Endodermal cell (in vitro differentiated cells): ENCODE results near the gene IFITM1. TPM values are rescaled to one million over a fixed set of nuclear protein-coding genes. Genes with fewer than 3 reads are reported as not detected.
"Not testable (repeated sequence)": the region's sequence is repeated elsewhere in the genome, so short reads cannot be mapped to it uniquely, and the experiment has no call there.

Source experiments
- DNase-seq: peaks from one replicate; pipeline ENCODE4 v3.0.0-alpha.2; 2017
- H3K27ac ChIP-seq: 2 replicates; pipeline ENCODE4 v1.5.1; 2013; ENCODE audit warnings: mild to moderate bottlenecking, low read depth, low read length, moderate library complexity
- H3K27me3 ChIP-seq: 2 replicates; pipeline ENCODE4 v1.6.1; 2013; ENCODE audit warnings: mild to moderate bottlenecking, low read length, moderate library complexity; ENCODE audit not compliant: insufficient read depth, control insufficient read depth, poor library complexity, severe bottlenecking
- H3K36me3 ChIP-seq: 2 replicates; pipeline ENCODE4 v1.7.0; 2013; ENCODE audit warnings: mild to moderate bottlenecking, low read length, moderate library complexity; ENCODE audit not compliant: control insufficient read depth, insufficient read depth
- H3K4me1 ChIP-seq: one replicate; pipeline ENCODE4 v1.7.0; 2013; ENCODE audit warnings: low read length; ENCODE audit not compliant: control insufficient read depth, insufficient read depth
- H3K4me3 ChIP-seq: 2 replicates; pipeline ENCODE4 v1.5.1; 2013; ENCODE audit warnings: mild to moderate bottlenecking, low read length, moderate library complexity
- H3K9ac ChIP-seq: 2 replicates; pipeline ENCODE4 v1.6.1; 2013; ENCODE audit warnings: mild to moderate bottlenecking, low read length, moderate library complexity; ENCODE audit not compliant: poor library complexity, severe bottlenecking; ENCODE audit errors: extremely low read depth
- H3K9me3 ChIP-seq: 2 replicates; pipeline ENCODE4 v1.6.1; 2013; ENCODE audit warnings: mild to moderate bottlenecking, low read length, moderate library complexity; ENCODE audit not compliant: control insufficient read depth
- H3K27ac Mint-ChIP-seq: 2 replicates; pipeline ENCODE4 v1.8.0; 2020; ENCODE audit warnings: mixed read lengths
- H3K27me3 Mint-ChIP-seq: 2 replicates; pipeline ENCODE4 v1.8.0; 2021; ENCODE audit warnings: mild to moderate bottlenecking, mixed read lengths; ENCODE audit not compliant: insufficient read depth
- H3K36me3 Mint-ChIP-seq: 2 replicates; pipeline ENCODE4 v1.8.0; 2020; ENCODE audit warnings: low read depth, mixed read lengths
- H3K4me1 Mint-ChIP-seq: 2 replicates; pipeline ENCODE4 v1.8.0; 2020; ENCODE audit warnings: mixed read lengths
- H3K4me3 Mint-ChIP-seq: 2 replicates; pipeline ENCODE4 v1.8.0; 2020; ENCODE audit warnings: mild to moderate bottlenecking, moderate library complexity, mixed read lengths
- H3K9me3 Mint-ChIP-seq: 2 replicates; pipeline ENCODE4 v1.8.0; 2020; ENCODE audit warnings: mild to moderate bottlenecking, mixed read lengths
- CTCF ChIP-seq: fragments of 200-600 bp; sonication (generic); conservative IDR thresholded peaks from 2 replicates; pipeline ENCODE4 v1.5.0; 2021; ENCODE audit warnings: antibody characterized with exemption, mild to moderate bottlenecking
- WGBS, 2 experiments: methylation state at CpG; one replicate each; pipeline versions ENCODE4 v1.1.5 to v1.1.7; 2013; ENCODE audit warnings: missing lambda C conversion rate in 2 of 2, mixed read lengths in 1 of 2; ENCODE audit not compliant: insufficient coverage in 1 of 2, insufficient read length in 1 of 2; 5-methylcytosine and 5-hydroxymethylcytosine counted together
- total RNA-seq, 2 donors: library from RNA; stranded (reverse); fragmentation: NEBNext Ultra II Directional in 1 of 2; extraction: Animal tissue kit (Norgen Biotek cat#: 25700) in 1 of 2; gene quantifications; 2 replicates in 1 of 2; 3 replicates in 1 of 2; pipeline ENCODE4 v1.2.1, GENCODE V29; 2021

The IFITM1 gene
- total RNA-seq, 2 donors from 2014 or later = 211 to 558 TPM

- WGBS, 2 experiments = 80 to 94% methylated on average over 3 to 8 of the region's 8 CpGs
- Mint-ChIP-seq H3K4me3 (no peak overlapping the region), H3K4me1 (peaks cover 7% of the 10 kb centered on the region), H3K27ac (no peak overlapping the region), H3K27me3 (peaks cover 47% of the 10 kb centered on the region), H3K36me3 (peaks cover under 1% of the 10 kb centered on the region), H3K9me3 (no peaks in the 10 kb centered on the region)
- Histone ChIP-seq H3K27ac (no peak overlapping the region), H3K9ac (no peak overlapping the region), H3K36me3 (no peaks in the 10 kb centered on the region), H3K4me1 (no peaks in the 10 kb centered on the region), H3K4me3 (no peak overlapping the region), H3K27me3 (peaks cover 38% of the 10 kb centered on the region), H3K9me3 (no peaks in the 10 kb centered on the region)
- TF ChIP-seq CTCF = no peak
- DNase-seq = no peak
These were observed 28.0 kb upstream of the IFITM1 start for GRCh38 chr11:285894-286220.

GRCh38 chr11:286977-287820 is 26.6 kb upstream of the IFITM1 start:
- Mint-ChIP-seq H3K27me3 (peaks cover 34% of the 10 kb centered on the region), H3K4me1 (peaks cover 15% of the 10 kb centered on the region), H3K4me3 (peak overlapping the region; percentile 66)
- not testable (repeated sequence) for H3K27ac ChIP-seq, H3K4me3 ChIP-seq, H3K36me3 ChIP-seq, H3K27ac Mint-ChIP-seq, H3K4me1 ChIP-seq, H3K9ac ChIP-seq, H3K36me3 Mint-ChIP-seq, H3K9me3 ChIP-seq, H3K9me3 Mint-ChIP-seq
- DNase-seq = peak; percentile 50
- H3K27me3 ChIP-seq = peaks cover 25% of the 10 kb centered on the region
- WGBS, 2 experiments = 92 to 93% methylated on average over 13 to 23 of the region's 27 CpGs

- H3K27ac Mint-ChIP-seq = peak overlapping the region; percentile 55
- H3K27ac ChIP-seq = no peak overlapping the region
- peaks cover 17% of the 10 kb centered on the region for H3K27me3 ChIP-seq
- TF ChIP-seq CTCF = no peak
- H3K27me3 Mint-ChIP-seq = peaks cover 26% of the 10 kb centered on the region
- no peaks in the 10 kb centered on the region for H3K9me3 ChIP-seq
- peak overlapping the region; percentile 66 for H3K4me3 Mint-ChIP-seq
- no peaks in the 10 kb centered on the region for H3K4me1 ChIP-seq
- H3K9ac ChIP-seq = peak overlapping the region; percentile 30
- peaks cover 14% of the 10 kb centered on the region for H3K36me3 Mint-ChIP-seq
- 23 to 50% methylated on average over 7 to 41 of the region's 41 CpGs for WGBS, 2 experiments
- peak overlapping the region; percentile 79 for H3K4me3 ChIP-seq
- peak; percentile 67 for DNase-seq
- H3K9me3 Mint-ChIP-seq = no peaks in the 10 kb centered on the region
- no peaks in the 10 kb centered on the region for H3K36me3 ChIP-seq
- H3K4me1 Mint-ChIP-seq = peaks cover 15% of the 10 kb centered on the region
These were observed 25.9 kb upstream of the IFITM1 start for GRCh38 chr11:287821-288477.
